SKM-1 treated with dmso at 0.1 percent for 144 hours (cell line): ENCODE results near the gene CACNB2.
"Not testable (repeated sequence)": the region's sequence is repeated elsewhere in the genome, so short reads cannot be mapped to it uniquely, and the experiment has no call there.

Experiments used
- DNase-seq: peaks from one replicate; lab custom pipeline; 2025; ENCODE audit not compliant: unreplicated experiment; lab: John Stamatoyannopoulos, UW

CACNB2 gene

GRCh38 chr10:18144928-18145327, 4.7 kb downstream of the CACNB2 start:
- no peak for DNase-seq

GRCh38 chr10:18145652-18146051, 5.4 kb downstream of the CACNB2 start:
- no peak for DNase-seq

GRCh38 chr10:18149196-18149800, 9.1 kb downstream of the CACNB2 start:
- no peak for DNase-seq

- no peak for DNase-seq
Measured at GRCh38 chr10:18151356-18151890, 11.2 kb downstream of the CACNB2 start.

- not testable (repeated sequence) for DNase-seq
Measured at GRCh38 chr10:18153381-18153780, 13.2 kb downstream of the CACNB2 start.

- no peak for DNase-seq
Measured at GRCh38 chr10:18155321-18155720, 15.1 kb downstream of the CACNB2 start.

- peak; percentile 18 for DNase-seq
Measured at GRCh38 chr10:18156797-18157196, 16.6 kb downstream of the CACNB2 start.

- DNase-seq, result no peak
Measured at GRCh38 chr10:18157881-18158280, 17.7 kb downstream of the CACNB2 start.

- no peak for DNase-seq
Measured at GRCh38 chr10:18158773-18159265, 18.6 kb downstream of the CACNB2 start.

- DNase-seq, result no peak
Measured at GRCh38 chr10:18159557-18159956, 19.3 kb downstream of the CACNB2 start.

GRCh38 chr10:18162021-18162627, 21.9 kb downstream of the CACNB2 start:
- DNase-seq, result no peak

- no peak for DNase-seq
Measured at GRCh38 chr10:18164093-18164492, 23.9 kb downstream of the CACNB2 start.

GRCh38 chr10:18164748-18165361, 24.6 kb downstream of the CACNB2 start:
- DNase-seq, result no peak

- DNase-seq, result no peak
Measured at GRCh38 chr10:18178854-18179483, 38.7 kb downstream of the CACNB2 start.

GRCh38 chr10:18179891-18180290, 39.7 kb downstream of the CACNB2 start:
- DNase-seq, result no peak

GRCh38 chr10:18181382-18181781, 41.2 kb downstream of the CACNB2 start:
- not testable (repeated sequence) for DNase-seq

- DNase-seq, result no peak
Measured at GRCh38 chr10:18185621-18186020, 45.4 kb downstream of the CACNB2 start.

- no peak for DNase-seq
Measured at GRCh38 chr10:18190840-18191239, 50.6 kb downstream of the CACNB2 start.

- DNase-seq, result no peak
Measured at GRCh38 chr10:18194634-18195033, 54.4 kb downstream of the CACNB2 start.

GRCh38 chr10:18195060-18195799, 55.0 kb downstream of the CACNB2 start:
- DNase-seq, result no peak
